IMR-90 (cell line): Measurements from ENCODE around the gene TNS1. TPM values are rescaled to one million over a fixed set of nuclear protein-coding genes. Genes with fewer than 3 reads are reported as not detected.

Experiments
- ATAC-seq: fragments of 200-7000 bp; cut with Tn5 transposase; 2 replicates; pipeline ENCODE4 v1.9.1; 2020; ENCODE audit warnings: low read depth, mild to moderate bottlenecking, moderate library complexity
- BruUV-seq: library from RNA; stranded (reverse); fragments of 400-500 nt; replicated peaks from 2 replicates; lab custom pipeline; 2021; lab: Mats Ljungman, UMichigan
- CTCF ChIA-PET: fragments of 300-600 bp; formaldehyde crosslinking; extraction: SDS; loops from one replicate; lab custom pipeline; 2021; ENCODE audit warnings: antibody characterized with exemption; lab: Yijun Ruan, JAX
- POLR2A ChIA-PET: fragments of 300-600 bp; sonication (Branson Sonifier 250); formaldehyde crosslinking; loops from one replicate; lab custom pipeline; 2022; ENCODE audit warnings: antibody characterized with exemption; ENCODE audit not compliant: unreplicated experiment; lab: Charles Lee
- DNase-seq: peaks from one replicate; pipeline ENCODE4 v3.0.0; 2013
- H2AFZ ChIP-seq: replicated peaks from 2 replicates; pipeline ENCODE3; 2013; ENCODE audit warnings: low read length, mild to moderate bottlenecking; ENCODE audit not compliant: poor library complexity
- H2AK5ac ChIP-seq: 2 replicates; pipeline ENCODE4 v1.6.1; 2013; ENCODE audit warnings: low read depth, low read length, inconsistent platforms
- H2AK9ac ChIP-seq: replicated peaks from 2 replicates; pipeline ENCODE3; 2013; ENCODE audit warnings: mild to moderate bottlenecking, low read depth, low read length, moderate library complexity; ENCODE audit not compliant: poor library complexity
- H2BK120ac ChIP-seq: 2 replicates; pipeline ENCODE4 v1.6.1; 2013; ENCODE audit warnings: low read depth, low read length, inconsistent platforms
- H2BK15ac ChIP-seq: 3 replicates; pipeline ENCODE4 v1.6.1; 2013; ENCODE audit warnings: low read depth, low read length, inconsistent platforms
- H2BK20ac ChIP-seq: 2 replicates; pipeline ENCODE4 v1.6.1; 2013; ENCODE audit warnings: low read depth, mild to moderate bottlenecking, inconsistent platforms, low read length, moderate library complexity
- H2BK5ac ChIP-seq: 2 replicates; pipeline ENCODE4 v1.6.1; 2013; ENCODE audit warnings: mild to moderate bottlenecking, low read depth, low read length, inconsistent platforms; ENCODE audit not compliant: poor library complexity, severe bottlenecking
- H3K14ac ChIP-seq: replicated peaks from 2 replicates; pipeline ENCODE4 v1.6.1; 2013; ENCODE audit warnings: low read depth, low read length, inconsistent platforms
- H3K18ac ChIP-seq: 2 replicates; pipeline ENCODE4 v1.6.1; 2013; ENCODE audit warnings: low read depth, low read length, control low read depth
- H3K23ac ChIP-seq: 2 replicates; pipeline ENCODE4 v1.6.1; 2013; ENCODE audit warnings: low read depth, low read length, inconsistent platforms
- H3K27ac ChIP-seq: 2 replicates; pipeline ENCODE4 v1.5.1; 2013; ENCODE audit warnings: mild to moderate bottlenecking, control low read depth, low read length; ENCODE audit not compliant: insufficient read depth
- H3K27me3 ChIP-seq: 2 replicates; pipeline ENCODE4 v1.6.1; 2013; ENCODE audit warnings: low read length; ENCODE audit not compliant: control insufficient read depth, insufficient read depth
- H3K36me3 ChIP-seq: 2 replicates; pipeline ENCODE4 v1.6.1; 2013; ENCODE audit warnings: low read length, mixed read lengths; ENCODE audit not compliant: control insufficient read depth, insufficient read depth
- H3K4ac ChIP-seq: 2 replicates; pipeline ENCODE4 v1.6.1; 2013; ENCODE audit warnings: low read depth, low read length, inconsistent platforms
- H3K4me1 ChIP-seq: 2 replicates; pipeline ENCODE4 v1.6.1; 2013; ENCODE audit warnings: low read length, mixed read lengths; ENCODE audit not compliant: control insufficient read depth, insufficient read depth
- H3K4me2 ChIP-seq: 2 replicates; pipeline ENCODE4 v1.6.1; 2013; ENCODE audit warnings: low read depth, mild to moderate bottlenecking, control low read depth, low read length, moderate library complexity
- H3K4me3 ChIP-seq: 2 replicates; pipeline ENCODE4 v1.5.1; 2013; ENCODE audit warnings: low read depth, mild to moderate bottlenecking, control low read depth, low read length, moderate library complexity; ENCODE audit not compliant: insufficient read depth
- H3K56ac ChIP-seq: 2 replicates; pipeline ENCODE4 v1.6.1; 2013; ENCODE audit warnings: low read length, inconsistent platforms; ENCODE audit not compliant: insufficient read depth; ENCODE audit errors: extremely low read depth
- H3K79me1 ChIP-seq, 2 experiments: 2 replicates each; pipeline ENCODE4 v1.6.1; 2013; ENCODE audit warnings: low read length in 2 of 2, inconsistent platforms in 1 of 2, low read depth in 1 of 2
- H3K9ac ChIP-seq: 2 replicates; pipeline ENCODE4 v1.6.1; 2013; ENCODE audit warnings: low read depth, low read length, control low read depth
- H3K9me1 ChIP-seq: 2 replicates; pipeline ENCODE4 v1.6.1; 2013; ENCODE audit warnings: low read length, inconsistent platforms; ENCODE audit not compliant: insufficient read depth
- H3K9me3 ChIP-seq: 2 replicates; pipeline ENCODE4 v1.6.1; 2013; ENCODE audit warnings: low read length; ENCODE audit not compliant: control insufficient read depth, insufficient read depth
- H4K20me1 ChIP-seq: 2 replicates; pipeline ENCODE4 v1.6.1; 2013; ENCODE audit warnings: low read length, inconsistent platforms; ENCODE audit not compliant: insufficient read depth
- H4K5ac ChIP-seq: 2 replicates; pipeline ENCODE4 v1.6.1; 2013; ENCODE audit warnings: mild to moderate bottlenecking, low read depth, low read length, control low read depth
- H4K8ac ChIP-seq, 2 experiments: 2 replicates each; pipeline ENCODE4 v1.6.1; 2013; ENCODE audit warnings: low read depth in 2 of 2, low read length in 2 of 2, control low read depth in 1 of 2, inconsistent platforms in 1 of 2
- H4K91ac ChIP-seq: 2 replicates; pipeline ENCODE4 v1.6.1; 2013; ENCODE audit warnings: low read depth, low read length, inconsistent platforms; ENCODE audit not compliant: insufficient read depth
- BHLHE40 ChIP-seq: fragments of 150-350 bp; IDR thresholded peaks from 2 replicates; pipeline ENCODE4 v1.6.1; 2016; ENCODE audit warnings: mild to moderate bottlenecking, low read depth, low read length
- CEBPB ChIP-seq: IDR thresholded peaks from 2 replicates; pipeline ENCODE4 v1.6.1; 2012; ENCODE audit warnings: low read depth, low read length, improper control_type of control experiment
- CHD1 ChIP-seq: IDR thresholded peaks from 2 replicates; pipeline ENCODE4 v1.6.1; 2012; ENCODE audit warnings: low read depth, low read length, improper control_type of control experiment
- FOS ChIP-seq: fragments of 150-350 bp; IDR thresholded peaks from 2 replicates; pipeline ENCODE4 v1.6.1; 2016; ENCODE audit warnings: low read depth, low read length
- MAZ ChIP-seq: IDR thresholded peaks from 2 replicates; pipeline ENCODE4 v1.6.1; 2012; ENCODE audit warnings: low read depth, mild to moderate bottlenecking, low read length, improper control_type of control experiment, moderate library complexity, borderline replicate concordance
- MXI1 ChIP-seq: IDR thresholded peaks from 2 replicates; pipeline ENCODE4 v1.6.1; 2012; ENCODE audit warnings: low read depth, mild to moderate bottlenecking, low read length, moderate library complexity, borderline replicate concordance
- NFE2L2 ChIP-seq: fragments of 150-350 bp; IDR thresholded peaks from 2 replicates; pipeline ENCODE4 v1.6.1; 2016; ENCODE audit warnings: low read depth, mild to moderate bottlenecking, low read length
- RAD21 ChIP-seq: IDR thresholded peaks from 2 replicates; pipeline ENCODE4 v1.6.1; 2012; ENCODE audit warnings: low read length, improper control_type of control experiment
- RCOR1 ChIP-seq: IDR thresholded peaks from 2 replicates; pipeline ENCODE4 v1.6.1; 2012; ENCODE audit warnings: mild to moderate bottlenecking, low read length, improper control_type of control experiment; ENCODE audit not compliant: insufficient replicate concordance
- RFX5 ChIP-seq: IDR thresholded peaks from 2 replicates; pipeline ENCODE4 v1.8.0; 2012; ENCODE audit warnings: low read depth, mild to moderate bottlenecking, low read length, moderate library complexity
- WGBS, 2 experiments: methylation state at CpG; one replicate each; pipeline versions ENCODE4 v1.1.5 to v1.1.7; 2013; ENCODE audit warnings: missing lambda C conversion rate in 2 of 2; ENCODE audit not compliant: insufficient read length in 1 of 2; ENCODE audit errors: extremely low coverage in 2 of 2; 5-methylcytosine and 5-hydroxymethylcytosine counted together
- dilution Hi-C: fragments of 300-500 bp; cut with HindIII; formaldehyde crosslinking; loops from one replicate; pipeline ENCODE4 v1.14.3; 2018; ENCODE audit warnings: low sequenced_read_pairs; ENCODE audit not compliant: unreplicated experiment
- in situ Hi-C: fragments of 300-500 bp; cut with MboI; formaldehyde crosslinking; loops from 3 replicates; pipeline ENCODE4 v1.14.3; 2019; ENCODE audit warnings: low sequenced_read_pairs, inconsistent platforms, mixed read lengths
- intact Hi-C: fragments of 100-400 bp; cut with micrococcal nuclease; formaldehyde crosslinking; loops from 2 replicates; pipeline ENCODE4 v1.10.0; 2022
- polyA plus RNA-seq, 3 experiments: library from polyadenylated mRNA; depleted of rRNA; stranded (reverse); fragments of >200 nt; gene quantifications; 2 replicates each; pipeline ENCODE4 v1.2.3, GENCODE V29; 2012; ENCODE audit warnings: low replicate concordance in 1 of 3
- total RNA-seq: library from RNA; depleted of rRNA; stranded (reverse); fragments of >200 nt; gene quantifications from 2 replicates; pipeline ENCODE4 v1.2.3, GENCODE V29; 2012
- TF ChIP-seq, protein P1 (sequence below): conservative IDR thresholded peaks from 2 replicates; pipeline ENCODE4 v1.5.1; 2012; ENCODE audit warnings: mild to moderate bottlenecking, low read depth, low read length, improper control_type of control experiment
- TF ChIP-seq, protein P2 (sequence below): fragments of 150-350 bp; IDR thresholded peaks from 2 replicates; pipeline ENCODE4 v1.6.1; 2017; ENCODE audit warnings: mild to moderate bottlenecking, antibody characterized with exemption, low read length, low read depth

TNS1 gene
- total and polyA plus RNA-seq, 2 of the 4 experiments (the other 2 are of a cell fraction) = 41.1 to 45.2 TPM

DNA sequence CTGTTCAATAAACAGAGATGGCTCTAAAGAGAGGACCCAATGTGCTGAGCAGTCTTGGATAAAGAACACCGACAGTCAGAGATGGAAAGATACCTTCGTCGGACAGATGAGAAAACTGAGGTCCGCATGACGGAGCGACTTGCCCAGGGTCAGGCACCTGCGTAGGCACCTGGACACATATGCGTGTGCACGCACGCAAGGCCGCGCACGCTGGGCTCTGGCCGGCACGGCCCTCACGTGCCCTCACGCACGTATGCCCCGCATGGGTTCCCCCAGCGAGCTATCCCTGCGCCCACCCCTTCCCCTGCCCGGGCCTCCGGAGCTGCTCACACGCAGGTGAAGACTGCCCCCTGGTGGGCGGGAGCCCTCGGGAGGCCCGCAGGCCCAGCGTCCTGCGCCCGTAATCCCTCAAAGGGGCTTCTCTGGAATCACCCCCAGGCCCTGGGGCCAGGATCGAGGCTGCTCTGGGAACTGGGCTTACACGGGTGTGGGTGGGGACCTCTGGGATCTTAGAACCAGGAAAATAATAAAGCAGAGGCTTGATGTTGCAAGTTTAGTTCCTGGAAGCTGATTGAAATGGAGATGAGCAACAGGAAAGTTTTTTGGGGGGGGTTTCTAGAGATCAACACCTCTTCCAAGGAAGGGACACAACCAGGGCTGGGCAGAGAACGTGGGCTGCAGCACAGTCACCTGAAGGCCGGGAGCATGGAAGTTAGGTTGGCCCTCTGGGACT is 246.3 kb downstream of the TNS1 start:
- H3K36me3 ChIP-seq = no peaks in the 10 kb centered on the region
- peak overlapping the region; percentile 29; the same call in 1 of the 2 replicates for H3K27ac ChIP-seq
- H2BK120ac ChIP-seq = peak overlapping the region; percentile 74
- peak overlapping the region; percentile 52 for H3K9ac ChIP-seq
- H3K4ac ChIP-seq = peak overlapping the region; percentile 45; the same call in 1 of the 2 replicates
- no peak overlapping the region for H2BK5ac ChIP-seq
- H2BK20ac ChIP-seq = peak overlapping the region; percentile 45
- H3K23ac ChIP-seq = no peak overlapping the region
- H4K91ac ChIP-seq = no peak overlapping the region; the same call in 1 of the 2 replicates
- BruUV-seq = no TSS peak
- ATAC-seq = peak; percentile 94
- WGBS, 2 experiments = 25% methylated on average over 16 of the region's 34 CpGs; no CpG with 5 or more reads in 1 of the 2 experiments
- intact Hi-C loops (loop anchor here (2.0 to 5.0 kb wide), 3 partner anchors 246 to 1239 kb away; partner anchors contain the start of gene IGFBP5), in situ Hi-C loops (loop anchor here (10.0 kb wide), 1 partner anchor 1242 kb away; no protein-coding TSS in a partner anchor), dilution Hi-C loops (no loop called here)
- peak overlapping the region; percentile 53 for H2AFZ ChIP-seq
- H3K79me1 ChIP-seq = no peaks in the 10 kb centered on the region
- peak; percentile 64 for DNase-seq
- ChIA-PET POLR2A (interaction anchor here (0.5 to 0.6 kb wide), 2 partner anchors 139 to 1065 kb away, joined by 6 to 8 read pairs; no protein-coding TSS in a partner anchor), CTCF (interaction anchor here (0.6 to 1.4 kb wide), 4 partner anchors 27 to 243 kb away, joined by 3 to 4 read pairs (median 4); no protein-coding TSS in a partner anchor)
- H3K18ac ChIP-seq = peak overlapping the region; percentile 42
- peak overlapping the region; percentile 44 for H2AK9ac ChIP-seq
- 0 out of 3 replicates have a peak overlapping the region, but pooled peaks have one; percentile 50 for H2BK15ac ChIP-seq
- peak overlapping the region; percentile 23 for H3K4me2 ChIP-seq
- no peaks in the 10 kb centered on the region for H3K27me3 ChIP-seq
- H3K4me1 ChIP-seq = peaks cover 10% of the 10 kb centered on the region
- no peak overlapping the region for H3K4me3 ChIP-seq
- peak overlapping the region; percentile 62 for H4K5ac ChIP-seq
- no peak overlapping the region for H3K56ac ChIP-seq
- no peaks in the 10 kb centered on the region for H3K9me1 ChIP-seq
- H2AK5ac ChIP-seq = 0 out of 2 replicates have a peak overlapping the region, but pooled peaks have one; percentile 49
- H4K20me1 ChIP-seq = no peaks in the 10 kb centered on the region
- H3K9me3 ChIP-seq = 0 out of 2 replicates have a peak, but pooled peaks cover 3% of the 10 kb centered on the region
- H3K14ac ChIP-seq = 0 out of 2 replicates have a peak overlapping the region, but pooled peaks have one; percentile 4
- peak overlapping the region; percentile 76 to 79; a peak in 3 of 4 replicates for H4K8ac ChIP-seq
- no peak for TF ChIP-seq FOS
- peak; percentile 82 for TF ChIP-seq RAD21
- no peak for TF ChIP-seq RCOR1
- peak; percentile 38; the same call in 1 of the 2 replicates for TF ChIP-seq MAZ
- TF ChIP-seq, protein P1, sequence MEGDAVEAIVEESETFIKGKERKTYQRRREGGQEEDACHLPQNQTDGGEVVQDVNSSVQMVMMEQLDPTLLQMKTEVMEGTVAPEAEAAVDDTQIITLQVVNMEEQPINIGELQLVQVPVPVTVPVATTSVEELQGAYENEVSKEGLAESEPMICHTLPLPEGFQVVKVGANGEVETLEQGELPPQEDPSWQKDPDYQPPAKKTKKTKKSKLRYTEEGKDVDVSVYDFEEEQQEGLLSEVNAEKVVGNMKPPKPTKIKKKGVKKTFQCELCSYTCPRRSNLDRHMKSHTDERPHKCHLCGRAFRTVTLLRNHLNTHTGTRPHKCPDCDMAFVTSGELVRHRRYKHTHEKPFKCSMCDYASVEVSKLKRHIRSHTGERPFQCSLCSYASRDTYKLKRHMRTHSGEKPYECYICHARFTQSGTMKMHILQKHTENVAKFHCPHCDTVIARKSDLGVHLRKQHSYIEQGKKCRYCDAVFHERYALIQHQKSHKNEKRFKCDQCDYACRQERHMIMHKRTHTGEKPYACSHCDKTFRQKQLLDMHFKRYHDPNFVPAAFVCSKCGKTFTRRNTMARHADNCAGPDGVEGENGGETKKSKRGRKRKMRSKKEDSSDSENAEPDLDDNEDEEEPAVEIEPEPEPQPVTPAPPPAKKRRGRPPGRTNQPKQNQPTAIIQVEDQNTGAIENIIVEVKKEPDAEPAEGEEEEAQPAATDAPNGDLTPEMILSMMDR = peak; percentile 78
- no peak for TF ChIP-seq CEBPB
- TF ChIP-seq BHLHE40 = peak; percentile 85
- TF ChIP-seq CHD1 = 0 out of 2 replicates have a peak, but pooled peaks have one; percentile 66
- TF ChIP-seq MXI1 = no peak
- TF ChIP-seq, protein P2, sequence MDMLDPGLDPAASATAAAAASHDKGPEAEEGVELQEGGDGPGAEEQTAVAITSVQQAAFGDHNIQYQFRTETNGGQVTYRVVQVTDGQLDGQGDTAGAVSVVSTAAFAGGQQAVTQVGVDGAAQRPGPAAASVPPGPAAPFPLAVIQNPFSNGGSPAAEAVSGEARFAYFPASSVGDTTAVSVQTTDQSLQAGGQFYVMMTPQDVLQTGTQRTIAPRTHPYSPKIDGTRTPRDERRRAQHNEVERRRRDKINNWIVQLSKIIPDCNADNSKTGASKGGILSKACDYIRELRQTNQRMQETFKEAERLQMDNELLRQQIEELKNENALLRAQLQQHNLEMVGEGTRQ = peak; percentile 59; the same call in 1 of the 2 replicates
- no peak for TF ChIP-seq RFX5
- no peak for TF ChIP-seq NFE2L2
